K562 (cell line): Measurements from ENCODE around the gene BCL7B. TPM values are rescaled to one million over a fixed set of nuclear protein-coding genes. Genes with fewer than 3 reads are reported as not detected.

ENCODE experiments used
- ARHGAP35 ChIP-seq: fragments of 450-650 bp; IDR thresholded peaks from 2 replicates; pipeline ENCODE4 v1.6.1; 2018; ENCODE audit not compliant: partially characterized antibody
- ARID3B ChIP-seq: fragments of 250-450 bp; sonication (Bioruptor Pico); IDR thresholded peaks from 2 replicates; pipeline ENCODE4 v1.4.0; 2020; ENCODE audit warnings: borderline replicate concordance
- ATF1 ChIP-seq, 2 experiments: fragments of 450-650 bp in 1 of 2; IDR thresholded peaks; 2 replicates each; pipeline ENCODE4 v1.6.1; 2016; ENCODE audit warnings: missing compliant biosample characterization in 1 of 2, missing genetic modification characterization in 1 of 2
- ATF6 ChIP-seq: sonication (generic); formaldehyde crosslinking; IDR thresholded peaks from 2 replicates; pipeline ENCODE4 v1.4.0; 2020; ENCODE audit warnings: mild to moderate bottlenecking, missing genetic modification reagents
- CSDE1 ChIP-seq, 2 experiments: fragments of 450-650 bp; IDR thresholded peaks; 2 replicates each; pipeline ENCODE4 v1.6.1; 2016; ENCODE audit warnings: mild to moderate bottlenecking in 1 of 2
- DDX20 ChIP-seq: fragments of 450-650 bp; IDR thresholded peaks from 2 replicates; pipeline ENCODE4 v1.6.1; 2016; ENCODE audit warnings: missing genetic modification characterization, low read depth, mild to moderate bottlenecking, missing compliant biosample characterization, moderate library complexity
- HDAC1 ChIP-seq, 2 experiments: fragments of 450-650 bp; IDR thresholded peaks; 2 replicates each; pipeline ENCODE4 v1.6.1; 2016 to 2017; ENCODE audit warnings: inconsistent platforms in 1 of 2, mild to moderate bottlenecking in 1 of 2, moderate library complexity in 1 of 2
- MCM2 ChIP-seq: fragments of 450-650 bp; IDR thresholded peaks from 2 replicates; pipeline ENCODE4 v1.6.1; 2017; ENCODE audit warnings: low read depth, mild to moderate bottlenecking
- MTA2 ChIP-seq: fragments of 450-650 bp; IDR thresholded peaks from 2 replicates; pipeline ENCODE4 v1.6.1; 2016; ENCODE audit warnings: low read depth
- PCBP2 ChIP-seq: fragments of 200-400 bp; formaldehyde crosslinking; IDR thresholded peaks from 2 replicates; pipeline ENCODE4 v1.6.1; 2018; ENCODE audit warnings: low read length, low read depth, mild to moderate bottlenecking, moderate library complexity; ENCODE audit not compliant: poor library complexity, severe bottlenecking
- POLR2B ChIP-seq: fragments of 450-650 bp; IDR thresholded peaks from 2 replicates; pipeline ENCODE4 v1.6.1; 2018; ENCODE audit warnings: low read depth; ENCODE audit not compliant: partially characterized antibody
- POLR3A ChIP-seq: IDR thresholded peaks from 2 replicates; pipeline ENCODE4 v1.6.1; 2011; ENCODE audit warnings: borderline replicate concordance, mild to moderate bottlenecking, moderate library complexity; ENCODE audit not compliant: insufficient read length, insufficient read depth; ENCODE audit errors: extremely low read depth
- PRDM10 ChIP-seq: fragments of 450-650 bp; IDR thresholded peaks from 2 replicates; pipeline ENCODE4 v1.6.1; 2018; ENCODE audit not compliant: partially characterized antibody
- PURB ChIP-seq: sonication (generic); formaldehyde crosslinking; IDR thresholded peaks from 2 replicates; pipeline ENCODE4 v1.9.0; 2021; ENCODE audit warnings: low read depth, mild to moderate bottlenecking, missing genetic modification reagents
- RBM15 ChIP-seq: fragments of 200-400 bp; formaldehyde crosslinking; IDR thresholded peaks from 2 replicates; pipeline ENCODE4 v1.6.1; 2018; ENCODE audit warnings: mild to moderate bottlenecking, low read length, moderate library complexity; ENCODE audit not compliant: insufficient read depth
- SMAD2 ChIP-seq: fragments of 150-350 bp; IDR thresholded peaks from 2 replicates; pipeline ENCODE4 v1.6.1; 2014; ENCODE audit warnings: low read depth, mild to moderate bottlenecking, low read length
- ZC3H8 ChIP-seq: fragments of 450-650 bp; IDR thresholded peaks from 2 replicates; pipeline ENCODE4 v1.6.1; 2017
- ZNF165 ChIP-seq: fragments of 250-450 bp; sonication (Bioruptor Pico); IDR thresholded peaks from 2 replicates; pipeline ENCODE4 v1.4.0; 2020; ENCODE audit warnings: borderline replicate concordance
- ZNF197 ChIP-seq: fragments of 200-800 bp; sonication (Bioruptor generic); IDR thresholded peaks from 2 replicates; pipeline ENCODE4 v1.6.1; 2016; ENCODE audit warnings: low read depth, missing genetic modification characterization, missing compliant biosample characterization
- ZNF217 ChIP-seq: sonication (generic); formaldehyde crosslinking; IDR thresholded peaks from 2 replicates; pipeline ENCODE4 v1.8.0; 2022; ENCODE audit warnings: mild to moderate bottlenecking, missing genetic modification reagents
- ZNF232 ChIP-seq: sonication (generic); formaldehyde crosslinking; IDR thresholded peaks from 2 replicates; pipeline ENCODE4 v1.8.0; 2022; ENCODE audit warnings: mild to moderate bottlenecking, missing genetic modification reagents
- polyA plus RNA-seq, 8 experiments: library from polyadenylated mRNA; depleted of rRNA in 4 of 8; stranded (reverse) in 5 of 8; unstranded in 3 of 8; fragments of >200 nt; fragmentation: Nextera tagmentation in 2 of 8; fragmentation: Illumina TruSeq in 1 of 8; extraction: Ambion mirVana in 2 of 8; extraction: Trizol in 1 of 8; gene quantifications; 2 replicates each; pipeline versions ENCODE4 v1.2.1 to v1.2.3, GENCODE V29; 2011 to 2014; ENCODE audit warnings: inconsistent platforms in 1 of 8, missing spikeins in 1 of 8
- total RNA-seq, 7 experiments: library from RNA; depleted of rRNA in 6 of 7; stranded (reverse); fragments of >200 nt in 6 of 7; fragmentation: Illumina TruSeq in 2 of 7; extraction: Trizol in 2 of 7; gene quantifications; 2 replicates each; pipeline versions ENCODE4 v1.2.1 to v1.2.3, GENCODE V29; 2011 to 2021; ENCODE audit warnings: low replicate concordance in 1 of 7

BCL7B gene
- total and polyA plus RNA-seq, 9 of the 15 experiments (the other 6 are each of a cell fraction or from before 2014, with no cell fraction given) = 10.0 to 73.2 (median 32.9) TPM

- no peak for TF ChIP-seq ZNF217 (CRISPR knock-in tag)
- no peak for TF ChIP-seq RBM15
- TF ChIP-seq MCM2 = no peak
- no peak for TF ChIP-seq ZC3H8
- TF ChIP-seq ZNF197 = no peak
- TF ChIP-seq POLR2B = no peak
- TF ChIP-seq ARID3B (CRISPR knock-in tag) = no peak
- no peak for TF ChIP-seq CSDE1 (IDR thresholded peaks at IDR 0.05)
- TF ChIP-seq DDX20 (tag) = no peak
- no peak for TF ChIP-seq ARHGAP35
- peak; percentile 57 to 66; a peak in 3 of 4 replicates for TF ChIP-seq HDAC1 (IDR thresholded peaks at IDR 0.05)
- no peak for TF ChIP-seq PRDM10
- TF ChIP-seq ATF6 = peak; percentile 76; the same call in 1 of the 2 replicates
- no peak for TF ChIP-seq PCBP2
- TF ChIP-seq MTA2 = peak; percentile 33; the same call in 1 of the 2 replicates
- TF ChIP-seq POLR3A = no peak
- TF ChIP-seq ZNF232 (CRISPR knock-in tag) = no peak
- no peak for TF ChIP-seq ATF1 (CRISPR knock-in tag; IDR thresholded peaks at IDR 0.05)
- peak; percentile 70 for TF ChIP-seq ATF1 (tag; IDR thresholded peaks at IDR 0.05)
- TF ChIP-seq PURB = no peak
- no peak for TF ChIP-seq ZNF165 (CRISPR knock-in tag)
- no peak for TF ChIP-seq SMAD2
These were observed 15.3 kb upstream of the BCL7B start (continued) for GRCh38 chr7:73572767-73573186.
